ENCODE results near the gene TOMM7. TPM values are rescaled to one million over a fixed set of nuclear protein-coding genes. Genes with fewer than 3 reads are reported as not detected.
A peak's percentile ranks its signal among the peaks of the same experiment; 100 is the strongest.

Gene TOMM7
- total and polyA plus RNA-seq, 9 of the 15 experiments (the other 6 are each of a cell fraction or from before 2014, with no cell fraction given), result 283 to 1,717 (median 638) TPM

- no peaks in the 10 kb centered on the region for H3K27me3 ChIP-seq (ENCODE audit: control insufficient read depth in 2 of 2, insufficient read depth in 2 of 2, low read length in 2 of 2)
- H3K79me2 ChIP-seq (ENCODE audit: control insufficient read depth, insufficient read depth, low read length), result peaks cover 64% of the 10 kb centered on the region
- H3K9me3 ChIP-seq (replicated peaks; ENCODE audit: control insufficient read depth, insufficient read depth, low read depth, low read length), result no peaks in the 10 kb centered on the region
- ChIA-PET CTCF (ENCODE audit: low intra/inter-chr PET ratio) (interaction anchor here (1.3 kb wide), 1 partner anchor 234 kb away, joined by 5 read pairs; no protein-coding TSS in a partner anchor), POLR2A (interaction anchor here (0.7 to 2.1 kb wide), 6 partner anchors 10 to 259 kb away, joined by 3 to 12 read pairs (median 3); no protein-coding TSS in a partner anchor)
- 0% methylated on average over 18 of the region's 18 CpGs for WGBS (ENCODE audit: insufficient coverage, low coverage, missing lambda C conversion rate)
- peak overlapping the region; percentile 91 for H3K4me2 ChIP-seq (ENCODE audit: insufficient read depth, low read length)
- H3K4me3 ChIP-seq, result peak overlapping the region; percentile 56
- 0 out of 2 replicates have a peak, but pooled peaks cover 4% of the 10 kb centered on the region for H4K20me1 ChIP-seq (replicated peaks; ENCODE audit: control insufficient read depth, insufficient read depth, low read length)
- peaks cover 28% of the 10 kb centered on the region for H3K36me3 ChIP-seq (ENCODE audit: control insufficient read depth, insufficient read depth, low read length)
- TSS peak; percentile 70 for BruUV-seq (replicated peaks)
- peak overlapping the region; percentile 93 for H2AFZ ChIP-seq (ENCODE audit: low read depth, low read length)
- in situ Hi-C loops (cut with MboI) (no loop called here), intact Hi-C loops (cut with micrococcal nuclease) (loop anchor here (1.0 to 10.0 kb wide), 2 partner anchors 32 to 233 kb away; no protein-coding TSS in a partner anchor)
- H3K27ac ChIP-seq (ENCODE audit: extremely low read depth, low read depth, low read length), result peak overlapping the region; percentile 84
- peak overlapping the region; percentile 86 to 92 for H3K9ac ChIP-seq (ENCODE audit: insufficient read depth in 1 of 2, low read depth in 2 of 2, low read length in 2 of 2)
- no peaks in the 10 kb centered on the region for H3K9me1 ChIP-seq (ENCODE audit: control insufficient read depth, insufficient read depth, low read length)
- FAIRE-seq, result no peak
- DNase-seq (ENCODE audit: extremely low read depth in 1 of 4, low spot score in 3 of 4), result peak in 1 of 4 experiments; percentile 46
- ATAC-seq, result peak; percentile 65
- peaks cover 17 to 27% of the 10 kb centered on the region in 2 experiments; a peak in 4 of 5 replicates for H3K4me1 ChIP-seq (replicated peaks in 1 of 2; ENCODE audit: control insufficient read depth in 2 of 2, insufficient read depth in 2 of 2, low read length in 2 of 2)
- TF ChIP-seq ELF1 (tag; IDR thresholded peaks at IDR 0.05) (no peak), ELK3 (CRISPR knock-in tag; IDR thresholded peaks at IDR 0.05) (no peak), SIN3A (IDR thresholded peaks at IDR 0.05; ENCODE audit: borderline replicate concordance in 2 of 2, control insufficient read depth in 1 of 2, low read depth in 2 of 2, low read length in 2 of 2) (0 out of 4 replicates have a peak, but pooled peaks of 1 of the 2 experiments have one; percentile 0), ZNF143 (CRISPR knock-in tag; IDR thresholded peaks at IDR 0.05) (0 out of 2 replicates have a peak, but pooled peaks have one; percentile 22), BCOR (IDR thresholded peaks at IDR 0.05) (peak; percentile 15; the same call in 1 of the 2 replicates), MYC (IDR thresholded peaks at IDR 0.05; ENCODE audit: low read depth, low read length) (0 out of 2 replicates have a peak, but pooled peaks have one; percentile 8), MYC (CRISPR knock-in tag; IDR thresholded peaks at IDR 0.05; ENCODE audit: borderline replicate concordance, low read depth) (no peak; the same call in 1 of the 2 replicates), KDM1A (IDR thresholded peaks at IDR 0.05) (0 out of 4 replicates have a peak, but pooled peaks of 1 of the 2 experiments have one; percentile 34), ZBTB12 (CRISPR knock-in tag; IDR thresholded peaks at IDR 0.05) (no peak), FOSL1 (tag; conservative IDR thresholded peaks at IDR 0.05) (0 out of 2 replicates have a peak, but pooled peaks have one; percentile 1), ZNF217 (CRISPR knock-in tag; IDR thresholded peaks at IDR 0.05) (0 out of 2 replicates have a peak, but pooled peaks have one; percentile 18), RBBP5 (IDR thresholded peaks at IDR 0.05; ENCODE audit: borderline replicate concordance, insufficient read depth, low read length, poor library complexity, severe bottlenecking) (no peak), ESRRA (IDR thresholded peaks at IDR 0.05; ENCODE audit: borderline replicate concordance, low read depth) (0 out of 2 replicates have a peak, but pooled peaks have one; percentile 18), ZKSCAN3 (CRISPR knock-in tag; IDR thresholded peaks at IDR 0.05) (no peak), FUS (optimal IDR thresholded peaks at IDR 0.05; ENCODE audit: low read depth, low read length) (no peak), SUPT5H (IDR thresholded peaks at IDR 0.05) (peak; percentile 6; the same call in 1 of the 2 replicates), MEF2D (tag; conservative IDR thresholded peaks at IDR 0.05; ENCODE audit: low read depth) (no peak)
- TF ChIP-seq, protein P1, sequence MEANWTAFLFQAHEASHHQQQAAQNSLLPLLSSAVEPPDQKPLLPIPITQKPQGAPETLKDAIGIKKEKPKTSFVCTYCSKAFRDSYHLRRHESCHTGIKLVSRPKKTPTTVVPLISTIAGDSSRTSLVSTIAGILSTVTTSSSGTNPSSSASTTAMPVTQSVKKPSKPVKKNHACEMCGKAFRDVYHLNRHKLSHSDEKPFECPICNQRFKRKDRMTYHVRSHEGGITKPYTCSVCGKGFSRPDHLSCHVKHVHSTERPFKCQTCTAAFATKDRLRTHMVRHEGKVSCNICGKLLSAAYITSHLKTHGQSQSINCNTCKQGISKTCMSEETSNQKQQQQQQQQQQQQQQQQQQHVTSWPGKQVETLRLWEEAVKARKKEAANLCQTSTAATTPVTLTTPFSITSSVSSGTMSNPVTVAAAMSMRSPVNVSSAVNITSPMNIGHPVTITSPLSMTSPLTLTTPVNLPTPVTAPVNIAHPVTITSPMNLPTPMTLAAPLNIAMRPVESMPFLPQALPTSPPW (CRISPR knock-in tag; IDR thresholded peaks at IDR 0.05), result 0 out of 2 replicates have a peak, but pooled peaks have one; percentile 3
Measured at GRCh38 chr7:22821702-22822485, 755 bp downstream of the TOMM7 start.

Data from K562 (cell line).